Right lobe of liver (tissue), 4 donors: ENCODE measurements around the gene CLPTM1.

ENCODE experiments used
- POLR2A ChIP-seq: fragments of 450-650 bp; IDR thresholded peaks from one replicate; pipeline ENCODE4 v1.6.1; 2017; ENCODE audit warnings: antibody characterized with exemption, mild to moderate bottlenecking
- TF ChIP-seq, protein P1 (sequence below), 4 donors: fragments of 200-600 bp in 3 of 4; fragments of 450-650 bp in 1 of 4; IDR thresholded peaks; one replicate each; pipeline versions ENCODE4 v1.5.1 to v1.8.0; 2016 to 2022; ENCODE audit warnings: antibody characterized with exemption in 4 of 4, mild to moderate bottlenecking in 2 of 4
- donor health status: DM: no; HTN: no; CAD: no.
- donor health status: DM: no; HTN: no; CAD: no.
- donor health status: DM: no; HTN: yes; CAD: no.

DNA sequence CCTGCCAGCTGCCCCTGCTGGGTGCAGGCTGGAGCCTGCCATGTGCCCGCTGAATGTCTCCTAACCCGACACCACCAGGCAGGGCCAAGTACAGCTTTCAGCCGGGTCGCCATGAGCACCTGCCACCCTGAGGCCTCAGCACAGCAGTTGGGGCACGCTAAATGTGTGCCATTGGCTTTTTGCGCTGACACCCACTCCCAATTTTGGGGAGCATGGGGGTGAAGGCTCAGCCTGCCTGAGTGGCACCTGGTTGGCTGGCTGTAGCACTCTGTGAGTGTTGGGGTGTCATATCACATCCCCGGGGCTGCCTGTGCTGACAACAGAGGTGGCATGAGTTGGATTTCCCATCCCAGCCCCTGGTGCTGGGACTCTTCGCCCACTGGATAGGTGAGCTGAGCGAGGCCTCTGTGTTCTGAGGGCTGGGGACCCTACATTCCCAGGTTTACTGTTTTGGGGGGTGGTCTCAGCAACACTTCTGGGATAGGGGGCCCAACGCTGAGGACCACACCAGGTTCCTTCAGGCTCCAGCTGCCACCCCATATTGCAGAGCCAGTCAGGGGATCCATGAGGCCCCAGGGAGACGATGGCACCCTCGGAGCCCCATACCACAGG is 38.9 kb downstream of the CLPTM1 start:
- TF ChIP-seq, protein P1, sequence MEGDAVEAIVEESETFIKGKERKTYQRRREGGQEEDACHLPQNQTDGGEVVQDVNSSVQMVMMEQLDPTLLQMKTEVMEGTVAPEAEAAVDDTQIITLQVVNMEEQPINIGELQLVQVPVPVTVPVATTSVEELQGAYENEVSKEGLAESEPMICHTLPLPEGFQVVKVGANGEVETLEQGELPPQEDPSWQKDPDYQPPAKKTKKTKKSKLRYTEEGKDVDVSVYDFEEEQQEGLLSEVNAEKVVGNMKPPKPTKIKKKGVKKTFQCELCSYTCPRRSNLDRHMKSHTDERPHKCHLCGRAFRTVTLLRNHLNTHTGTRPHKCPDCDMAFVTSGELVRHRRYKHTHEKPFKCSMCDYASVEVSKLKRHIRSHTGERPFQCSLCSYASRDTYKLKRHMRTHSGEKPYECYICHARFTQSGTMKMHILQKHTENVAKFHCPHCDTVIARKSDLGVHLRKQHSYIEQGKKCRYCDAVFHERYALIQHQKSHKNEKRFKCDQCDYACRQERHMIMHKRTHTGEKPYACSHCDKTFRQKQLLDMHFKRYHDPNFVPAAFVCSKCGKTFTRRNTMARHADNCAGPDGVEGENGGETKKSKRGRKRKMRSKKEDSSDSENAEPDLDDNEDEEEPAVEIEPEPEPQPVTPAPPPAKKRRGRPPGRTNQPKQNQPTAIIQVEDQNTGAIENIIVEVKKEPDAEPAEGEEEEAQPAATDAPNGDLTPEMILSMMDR (IDR thresholded peaks at IDR 0.05): no peak
- TF ChIP-seq POLR2A: no peak
